T-helper 22 cell (primary cell): ENCODE data around the gene EDIL3.
"Not testable (repeated sequence)": the region's sequence is repeated elsewhere in the genome, so short reads cannot be mapped to it uniquely, and the experiment has no call there.

Experiments
- DNase-seq: peaks from one replicate; pipeline ENCODE4 v3.0.0-alpha.2; 2020; ENCODE audit warnings: low read depth

Gene EDIL3

GRCh38 chr5:84298628-84299027, 86.1 kb downstream of the EDIL3 start:
- no peak for DNase-seq

- DNase-seq = not testable (repeated sequence)
Measured at GRCh38 chr5:84297641-84298040, 87.0 kb downstream of the EDIL3 start.

GRCh38 chr5:84292788-84293653, 91.7 kb downstream of the EDIL3 start:
- DNase-seq = no peak

- no peak for DNase-seq
Measured at GRCh38 chr5:84292000-84292642, 92.6 kb downstream of the EDIL3 start.

GRCh38 chr5:84290673-84291072, 94.0 kb downstream of the EDIL3 start:
- no peak for DNase-seq

DNA sequence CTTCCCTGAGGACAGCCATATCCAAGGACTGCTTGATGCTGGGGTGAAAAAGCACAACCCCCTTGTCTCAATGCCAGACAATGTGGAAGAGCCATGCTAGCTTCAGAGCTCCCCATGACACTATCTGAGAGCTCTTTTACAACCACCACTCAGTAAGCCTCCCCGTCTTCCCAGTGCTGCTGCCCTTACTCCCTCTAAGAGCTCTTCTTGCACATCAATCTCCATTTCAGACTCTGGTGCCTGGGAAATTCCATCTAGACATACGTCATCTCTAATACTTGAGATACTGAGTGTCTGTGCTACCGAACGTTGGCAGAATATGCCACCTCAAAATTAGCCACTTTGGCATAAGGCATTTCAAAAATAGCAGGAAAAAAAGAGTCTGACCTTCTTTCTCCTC, 94.5 kb downstream of the EDIL3 start:
- no peak for DNase-seq

GRCh38 chr5:84287951-84288350, 96.7 kb downstream of the EDIL3 start:
- no peak for DNase-seq

DNA sequence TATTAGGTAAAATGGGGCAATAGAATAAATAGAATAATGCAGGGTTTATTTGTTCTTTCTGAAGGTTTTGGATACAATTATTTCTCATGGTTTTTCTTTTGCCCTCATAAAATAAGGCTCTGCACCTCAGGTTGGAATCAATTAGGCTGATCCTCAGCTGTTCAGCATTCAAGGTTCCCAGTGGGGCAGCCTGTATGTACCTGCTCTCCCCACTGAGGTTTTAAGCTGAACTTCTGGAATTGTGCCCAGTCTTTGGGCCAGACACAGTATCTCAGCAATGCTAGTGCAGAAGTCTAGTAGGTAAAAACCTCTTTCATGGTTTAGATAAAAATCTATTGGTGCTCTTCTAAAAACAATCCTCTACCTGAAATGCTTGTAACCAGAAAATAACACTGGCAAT, 98.0 kb downstream of the EDIL3 start:
- no peak for DNase-seq

- DNase-seq = no peak
Measured at GRCh38 chr5:84285641-84286637, 98.7 kb downstream of the EDIL3 start.

- DNase-seq = no peak
Measured at GRCh38 chr5:84281383-84281782, 103.3 kb downstream of the EDIL3 start.

- DNase-seq = no peak
Measured at GRCh38 chr5:84279234-84279633, 105.4 kb downstream of the EDIL3 start.

- DNase-seq = no peak
Measured at GRCh38 chr5:84275609-84276008, 109.1 kb downstream of the EDIL3 start.

DNA sequence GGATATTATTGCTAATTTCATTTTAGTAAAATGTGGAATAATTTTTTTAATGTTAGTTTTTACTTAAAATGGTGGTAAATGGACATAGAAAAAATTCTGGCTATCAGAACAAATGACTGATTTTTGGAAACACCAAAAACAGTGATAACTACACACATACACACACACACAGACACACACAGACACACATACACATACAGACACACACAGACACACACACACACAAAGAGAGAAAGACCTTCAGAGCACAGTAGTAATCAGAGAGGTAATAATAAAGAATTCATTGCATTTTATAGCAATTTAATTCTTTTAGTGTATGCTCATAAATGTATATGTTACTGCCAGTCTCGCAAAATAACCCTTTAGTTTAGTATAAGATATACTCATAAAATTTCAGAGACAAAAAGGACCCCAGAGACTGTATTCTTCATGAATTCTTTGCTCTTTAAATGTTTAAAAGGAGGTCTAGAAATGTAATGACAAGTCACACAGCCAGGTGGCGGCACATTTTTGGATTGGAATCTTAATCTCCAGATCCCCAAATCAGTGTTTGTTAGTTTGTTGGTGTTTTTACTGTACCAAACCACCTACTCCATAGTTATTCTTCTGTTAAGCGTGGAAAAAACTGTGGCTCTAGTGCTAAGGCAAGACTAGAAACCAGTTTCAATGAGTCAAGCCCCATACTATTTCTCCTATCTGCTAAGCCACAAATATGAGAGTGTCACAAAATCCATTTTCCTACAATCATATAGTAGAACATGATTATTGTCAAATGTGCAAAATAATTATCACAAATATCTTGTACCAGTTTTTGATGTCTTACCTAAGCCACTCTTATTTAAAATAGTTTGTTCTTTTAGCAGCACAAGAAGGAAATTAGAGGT, 109.9 kb downstream of the EDIL3 start:
- DNase-seq = no peak

DNA sequence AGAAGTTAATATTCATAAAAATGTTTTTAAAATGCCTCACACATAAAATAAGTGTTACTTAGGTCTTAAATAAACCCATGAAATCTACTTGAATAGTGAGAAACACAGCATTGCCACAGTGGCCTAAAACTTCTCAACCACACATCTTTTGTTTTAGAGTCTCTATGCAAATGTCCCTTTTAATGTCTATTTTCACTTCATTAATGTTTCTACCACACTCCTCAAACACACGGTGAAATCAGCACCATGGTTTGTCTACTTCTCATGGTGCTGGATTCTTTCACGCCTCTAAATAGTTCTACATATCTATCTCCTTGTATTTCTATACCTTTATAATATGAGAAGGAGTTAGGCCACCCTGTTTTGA, 111.2 kb downstream of the EDIL3 start:
- DNase-seq = no peak

GRCh38 chr5:84272771-84273516, 111.7 kb downstream of the EDIL3 start:
- DNase-seq = no peak

DNA sequence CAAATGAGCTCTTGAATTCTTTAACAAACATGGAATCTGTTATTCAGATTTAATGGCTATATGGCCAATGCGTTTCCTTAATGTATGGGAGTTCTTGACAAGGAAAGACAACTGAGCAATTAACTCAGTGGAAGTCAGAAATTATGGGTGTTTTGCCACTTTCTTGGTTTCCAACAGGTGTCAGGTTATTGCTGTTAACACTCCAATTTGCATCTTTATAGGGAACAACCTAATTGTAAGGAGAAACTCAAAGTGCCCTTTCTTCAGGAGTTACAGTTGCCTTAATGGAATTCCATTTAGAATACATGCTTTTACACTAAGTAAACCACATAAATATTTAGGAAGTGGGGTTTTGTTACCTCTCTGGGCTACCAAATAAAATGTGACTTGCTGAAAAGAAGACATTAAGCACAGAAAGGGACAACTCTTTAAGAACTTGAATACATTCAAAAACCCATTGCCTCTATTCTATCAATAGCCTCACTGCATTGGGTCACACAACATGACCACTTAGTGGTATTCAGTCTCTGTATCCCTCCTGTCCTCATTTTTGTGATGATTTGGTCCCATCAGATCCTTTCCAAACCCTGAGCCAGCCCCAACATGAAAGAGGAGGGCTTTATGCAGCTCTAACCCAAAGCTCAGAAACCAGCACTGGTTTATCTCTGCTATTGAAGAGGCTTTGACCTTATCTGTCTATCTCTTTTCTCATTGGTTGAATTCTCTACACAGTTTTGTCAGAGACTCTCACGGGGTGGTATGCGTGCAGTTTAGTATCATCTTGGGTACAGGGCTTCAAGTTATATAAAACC, 118.7 kb downstream of the EDIL3 start:
- DNase-seq = no peak

DNA sequence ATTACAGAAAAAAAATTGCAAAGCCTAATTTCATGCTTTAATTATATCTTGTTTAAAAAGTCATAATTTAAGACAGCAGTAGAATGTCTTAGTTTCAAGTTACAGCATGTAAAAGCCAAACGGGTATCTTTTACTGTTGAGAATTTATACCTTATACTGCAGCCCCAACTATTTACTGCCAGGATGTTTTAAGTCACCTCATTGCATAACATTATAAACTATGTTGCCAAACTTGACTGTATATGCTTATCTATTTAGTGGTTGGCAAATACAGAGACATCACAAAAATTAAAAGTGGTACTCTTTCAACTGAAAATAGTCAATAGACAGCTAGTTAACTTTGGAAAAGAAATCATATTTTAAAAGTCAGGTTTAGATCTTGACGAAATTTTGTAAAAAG, 119.5 kb downstream of the EDIL3 start:
- DNase-seq = no peak

DNA sequence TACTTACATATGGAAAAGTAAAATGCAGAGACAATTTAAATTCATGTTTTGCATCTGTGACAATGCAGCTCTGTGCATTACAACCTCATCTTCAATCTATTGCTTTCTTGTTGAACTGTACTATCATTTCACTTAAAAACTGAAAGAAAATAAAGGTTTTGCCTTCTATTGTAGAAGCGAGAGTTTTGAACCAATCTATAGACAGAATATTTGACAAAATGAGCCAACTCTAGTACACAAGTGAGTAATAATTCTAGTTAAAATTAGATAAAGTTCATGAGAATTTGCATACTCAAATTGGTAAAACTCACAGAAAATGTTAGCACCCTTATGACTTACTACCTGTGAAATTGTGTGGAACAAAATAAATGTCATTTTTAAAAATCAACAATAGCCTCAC, 123.7 kb downstream of the EDIL3 start:
- no peak for DNase-seq

- DNase-seq = no peak
Measured at GRCh38 chr5:84260140-84260539, 124.5 kb downstream of the EDIL3 start.
